ENCODE data around the gene DNER. TPM values are rescaled to one million over a fixed set of nuclear protein-coding genes. Genes with fewer than 3 reads are reported as not detected.

The DNER gene
- polyA plus RNA-seq, 1 of the 3 experiments (the other 2 are of a cell fraction): 1.4 TPM

- TF ChIP-seq USF2 (IDR thresholded peaks at IDR 0.05; ENCODE audit: borderline replicate concordance, low read depth, low read length) (no peak), YY1 (IDR thresholded peaks at IDR 0.05; ENCODE audit: low read depth) (no peak), NFIC (IDR thresholded peaks at IDR 0.05; ENCODE audit: borderline replicate concordance) (no peak), FOXM1 (IDR thresholded peaks at IDR 0.05; ENCODE audit: low read depth) (no peak)
Measured at GRCh38 chr2:229586012-229586411, 128.3 kb downstream of the DNER start (continued).

GRCh38 chr2:229582151-229582550 lies 132.2 kb downstream of the DNER start:
- DNase-seq: no peak
- no peak overlapping the region for H3K9ac ChIP-seq
- no peaks in the 10 kb centered on the region for H3K36me3 ChIP-seq (replicated peaks in 1 of 2; ENCODE audit: control insufficient read depth in 1 of 2, insufficient read depth in 2 of 2, low read length in 1 of 2)
- ChIA-PET CTCF (interaction anchor here (0.9 to 1.6 kb wide), 5 partner anchors 151 to 1692 kb away, joined by 3 to 6 read pairs (median 4); no protein-coding TSS in a partner anchor), POLR2A (no interaction called here)
- H3K79me2 ChIP-seq (ENCODE audit: insufficient read depth): no peaks in the 10 kb centered on the region
- no peak overlapping the region for H2AFZ ChIP-seq (ENCODE audit: low read depth)
- no peak overlapping the region for H3K4me2 ChIP-seq
- no peaks in the 10 kb centered on the region for H3K9me2 ChIP-seq
- no peaks in the 10 kb centered on the region for H3F3A ChIP-seq (replicated peaks; ENCODE audit: insufficient read depth)
- 65% methylated on average over 7 of the region's 7 CpGs for WGBS (ENCODE audit: low lambda C conversion rate)
- no peak overlapping the region for H3K4me3 ChIP-seq (ENCODE audit: low read depth in 2 of 2, low read length in 1 of 2)
- TF ChIP-seq EZH2phosphoT487 (IDR thresholded peaks at IDR 0.05; ENCODE audit: borderline replicate concordance, low read depth): no peak
- no peak for TF ChIP-seq TEAD4 (IDR thresholded peaks at IDR 0.05; ENCODE audit: borderline replicate concordance, insufficient read depth)
- no peak for TF ChIP-seq YY1 (IDR thresholded peaks at IDR 0.05; ENCODE audit: low read depth)
- TF ChIP-seq SIN3A (IDR thresholded peaks at IDR 0.05; ENCODE audit: borderline replicate concordance, low read depth, low read length): no peak
- TF ChIP-seq JUND (IDR thresholded peaks at IDR 0.05): no peak
- no peak for TF ChIP-seq TAF1 (IDR thresholded peaks at IDR 0.05; ENCODE audit: borderline replicate concordance, low read depth, low read length)
- TF ChIP-seq FOXJ3 (CRISPR knock-in tag; IDR thresholded peaks at IDR 0.05): no peak
- TF ChIP-seq CHD2 (IDR thresholded peaks at IDR 0.05; ENCODE audit: low read length, partially characterized antibody): no peak
- no peak for TF ChIP-seq RXRA (IDR thresholded peaks at IDR 0.05; ENCODE audit: borderline replicate concordance, low read depth)
- no peak for TF ChIP-seq CTCF (IDR thresholded peaks at IDR 0.05)
- TF ChIP-seq USF1 (IDR thresholded peaks at IDR 0.05; ENCODE audit: borderline replicate concordance, low read depth): no peak
- no peaks in the 10 kb centered on the region for H4K20me1 ChIP-seq (ENCODE audit: insufficient read depth)
- no peaks in the 10 kb centered on the region; a peak in 1 of 4 replicates for H3K4me1 ChIP-seq (ENCODE audit: control insufficient read depth in 1 of 2, insufficient read depth in 2 of 2, low read depth in 1 of 2, low read length in 1 of 2)
- H3K9me3 ChIP-seq: no peaks in the 10 kb centered on the region
- no peaks in the 10 kb centered on the region for H3K27me3 ChIP-seq (ENCODE audit: insufficient read depth)
- H3K27ac ChIP-seq (ENCODE audit: low read depth in 2 of 2, low read length in 1 of 2): no peak overlapping the region
